EH (cell line): ENCODE measurements around the gene ARMH1.

Experiments used
- DNase-seq: peaks from one replicate; pipeline ENCODE4 v3.0.0-alpha.2; 2015; ENCODE audit warnings: low read depth

The ARMH1 gene

GRCh38 chr1:44674113-44675000 lies at the start of gene ARMH1, which contains the start of gene TMEM53:
ARMH1 (plus strand) TSS chr1:44674714; CDS start chr1:44689698, 14,984 bp downstream.
TMEM53 (minus strand) TSS chr1:44674481; CDS start chr1:44674391, 90 bp downstream.
- peak; percentile 99 for DNase-seq

- DNase-seq = no peak
These were observed 49.2 kb upstream of the ARMH1 start for GRCh38 chr1:44625348-44625747.

GRCh38 chr1:44628962-44629756 lies 45.4 kb upstream of the ARMH1 start:
- peak; percentile 99 for DNase-seq

GRCh38 chr1:44630116-44630515 lies 44.4 kb upstream of the ARMH1 start:
- DNase-seq = peak; percentile 69

- no peak for DNase-seq
These were observed 43.2 kb upstream of the ARMH1 start for GRCh38 chr1:44631333-44631646.

- peak; percentile 88 for DNase-seq
These were observed 42.6 kb upstream of the ARMH1 start for GRCh38 chr1:44631647-44632539.

GRCh38 chr1:44632598-44632997 lies 41.9 kb upstream of the ARMH1 start:
- peak; percentile 38 for DNase-seq

GRCh38 chr1:44634606-44635189 lies 39.8 kb upstream of the ARMH1 start:
- no peak for DNase-seq

- DNase-seq = no peak
These were observed 39.1 kb upstream of the ARMH1 start for GRCh38 chr1:44635439-44635838.

- DNase-seq = no peak
These were observed 38.3 kb upstream of the ARMH1 start for GRCh38 chr1:44636083-44636687.

GRCh38 chr1:44636688-44637598 lies 37.6 kb upstream of the ARMH1 start:
- peak; percentile 33 for DNase-seq

GRCh38 chr1:44637702-44638411 lies 36.7 kb upstream of the ARMH1 start:
- no peak for DNase-seq

- no peak for DNase-seq
These were observed 34.2 kb upstream of the ARMH1 start for GRCh38 chr1:44640200-44640853.

GRCh38 chr1:44641126-44642102 lies 33.1 kb upstream of the ARMH1 start:
- DNase-seq = no peak

- DNase-seq = no peak
These were observed 32.3 kb upstream of the ARMH1 start for GRCh38 chr1:44642255-44642654.

- no peak for DNase-seq
These were observed 31.6 kb upstream of the ARMH1 start for GRCh38 chr1:44642925-44643324.

GRCh38 chr1:44643721-44644334 lies 30.7 kb upstream of the ARMH1 start:
- no peak for DNase-seq
